Ovary (tissue), 9 donors: ENCODE measurements around the gene PIGK. TPM values are rescaled to one million over a fixed set of nuclear protein-coding genes. Genes with fewer than 3 reads are reported as not detected.

ENCODE experiments used
- DNase-seq, 5 donors: peaks; one replicate each; pipeline ENCODE4 v3.0.0-alpha.2; 2019 to 2020
- H3K27ac ChIP-seq, 2 donors: fragments of 200-600 bp; one replicate each; pipeline versions ENCODE4 v1.5.1 to v1.8.0; 2019 to 2022
- H3K27me3 ChIP-seq: fragments of 200-600 bp; one replicate; pipeline ENCODE4 v1.8.0; 2022
- H3K36me3 ChIP-seq: fragments of 200-600 bp; sonication (generic); one replicate; pipeline ENCODE4 v1.5.1; 2019
- H3K4me1 ChIP-seq: one replicate; pipeline ENCODE4 v1.8.1; 2013; ENCODE audit warnings: mild to moderate bottlenecking, moderate library complexity; ENCODE audit not compliant: insufficient read depth
- H3K4me3 ChIP-seq: fragments of 200-600 bp; sonication (generic); one replicate; pipeline ENCODE4 v1.5.1; 2017
- H3K9me3 ChIP-seq, 2 donors: fragments of 200-600 bp in 1 of 2; sonication (generic) in 1 of 2; one replicate each; pipeline versions ENCODE4 v1.5.1 to v1.8.1; 2013 to 2019; ENCODE audit warnings: mild to moderate bottlenecking in 1 of 2, moderate library complexity in 1 of 2
- EP300 ChIP-seq: sonication (generic); formaldehyde crosslinking; IDR thresholded peaks from one replicate; pipeline ENCODE4 v1.6.1; 2017; ENCODE audit warnings: antibody characterized with exemption
- POLR2A ChIP-seq: fragments of 450-650 bp; IDR thresholded peaks from one replicate; pipeline ENCODE4 v1.6.1; 2017; ENCODE audit warnings: antibody characterized with exemption, mild to moderate bottlenecking, moderate library complexity
- WGBS, 3 donors: extraction: QIAGEN DNeasy Blood & Tissue Kit in 1 of 3; methylation state at CpG; one replicate each; pipeline versions ENCODE4 v1.1.5 to v1.1.7; 2013 to 2017; 5-methylcytosine and 5-hydroxymethylcytosine counted together
- intact Hi-C, 4 donors: fragments of 100-400 bp; cut with DNase I; formaldehyde crosslinking; loops; one replicate each; pipeline versions ENCODE4 v1.11.0 to v1.15.1; 2022 to 2023
- polyA plus RNA-seq, 2 donors: library from polyadenylated mRNA; stranded (reverse); fragments of 200-250 nt in 1 of 2; fragments of 350-450 nt in 1 of 2; fragmentation: Illumina TruSeq in 1 of 2; extraction: RNeasy Lipid Tissue Mini Kit (QIAGEN cat#74804) in 1 of 2; gene quantifications; one replicate each; pipeline ENCODE4 v1.2.3, GENCODE V29; 2013 to 2014
- total RNA-seq, 7 donors: library from RNA; depleted of rRNA in 2 of 7; stranded (reverse); fragments of >200 nt in 2 of 7; fragmentation: NEBNext Ultra II Directional in 3 of 7; extraction: Animal tissue kit (Norgen Biotek cat#: 25700) in 3 of 7; gene quantifications; one replicate each; pipeline versions ENCODE4 v1.1.0 to v1.2.4, GENCODE V29; 2016 to 2023
- TF ChIP-seq, protein P1 (sequence below), 3 donors: fragments of 450-650 bp in 2 of 3; fragments of 200-600 bp in 1 of 3; IDR thresholded peaks; one replicate each; pipeline versions ENCODE4 v1.5.1 to v1.8.0; 2016 to 2022; ENCODE audit warnings: antibody characterized with exemption in 3 of 3, mild to moderate bottlenecking in 1 of 3
- donor health status: DM: no; HTN: no; CAD: no; lungs with moderate emphysema.
- donor health status: DM: no; HTN: no; CAD: no.
- donor health status: Bipolar disorder and iron deficiency.
- donor health status: DM: yes; HTN: yes; CAD: no.
- donor health status: DM: no; HTN: no; CAD: no.
- donor health status: DM: yes; HTN: yes; CAD: no.

Gene PIGK
- total and polyA plus RNA-seq, 9 donors = 11.1 to 34.7 (median 19.9) TPM

- no peak for DNase-seq
- no peaks in the 10 kb centered on the region for H3K4me1 ChIP-seq
- no peak overlapping the region for H3K27ac ChIP-seq
- H3K9me3 ChIP-seq = no peaks in the 10 kb centered on the region
- intact Hi-C loops = no loop called here
- H3K36me3 ChIP-seq = no peaks in the 10 kb centered on the region
- H3K27me3 ChIP-seq = no peaks in the 10 kb centered on the region
- TF ChIP-seq POLR2A (no peak), EP300 (no peak)
- TF ChIP-seq, protein P1, sequence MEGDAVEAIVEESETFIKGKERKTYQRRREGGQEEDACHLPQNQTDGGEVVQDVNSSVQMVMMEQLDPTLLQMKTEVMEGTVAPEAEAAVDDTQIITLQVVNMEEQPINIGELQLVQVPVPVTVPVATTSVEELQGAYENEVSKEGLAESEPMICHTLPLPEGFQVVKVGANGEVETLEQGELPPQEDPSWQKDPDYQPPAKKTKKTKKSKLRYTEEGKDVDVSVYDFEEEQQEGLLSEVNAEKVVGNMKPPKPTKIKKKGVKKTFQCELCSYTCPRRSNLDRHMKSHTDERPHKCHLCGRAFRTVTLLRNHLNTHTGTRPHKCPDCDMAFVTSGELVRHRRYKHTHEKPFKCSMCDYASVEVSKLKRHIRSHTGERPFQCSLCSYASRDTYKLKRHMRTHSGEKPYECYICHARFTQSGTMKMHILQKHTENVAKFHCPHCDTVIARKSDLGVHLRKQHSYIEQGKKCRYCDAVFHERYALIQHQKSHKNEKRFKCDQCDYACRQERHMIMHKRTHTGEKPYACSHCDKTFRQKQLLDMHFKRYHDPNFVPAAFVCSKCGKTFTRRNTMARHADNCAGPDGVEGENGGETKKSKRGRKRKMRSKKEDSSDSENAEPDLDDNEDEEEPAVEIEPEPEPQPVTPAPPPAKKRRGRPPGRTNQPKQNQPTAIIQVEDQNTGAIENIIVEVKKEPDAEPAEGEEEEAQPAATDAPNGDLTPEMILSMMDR (IDR thresholded peaks at IDR 0.05) = no peak
- WGBS, 3 donors = 75 to 82% (median 82%) methylated on average over 7 of the region's 7 CpGs
- H3K4me3 ChIP-seq = no peak overlapping the region
Measured at GRCh38 chr1:77065693-77066342, 153.4 kb downstream of the PIGK start.

- no peaks in the 10 kb centered on the region for H3K27me3 ChIP-seq
- 73 to 80% (median 79%) methylated on average over 2 of the region's 2 CpGs for WGBS, 3 donors
- no peaks in the 10 kb centered on the region for H3K9me3 ChIP-seq
- no peak for DNase-seq
- H3K4me1 ChIP-seq = no peaks in the 10 kb centered on the region
- TF ChIP-seq POLR2A (no peak), EP300 (no peak)
- TF ChIP-seq, protein P1 (IDR thresholded peaks at IDR 0.05) = no peak
- H3K36me3 ChIP-seq = no peaks in the 10 kb centered on the region
- no peak overlapping the region for H3K27ac ChIP-seq
- intact Hi-C loops = no loop called here
- no peak overlapping the region for H3K4me3 ChIP-seq
Measured at GRCh38 chr1:77064246-77064645, 155.0 kb downstream of the PIGK start.

DNA sequence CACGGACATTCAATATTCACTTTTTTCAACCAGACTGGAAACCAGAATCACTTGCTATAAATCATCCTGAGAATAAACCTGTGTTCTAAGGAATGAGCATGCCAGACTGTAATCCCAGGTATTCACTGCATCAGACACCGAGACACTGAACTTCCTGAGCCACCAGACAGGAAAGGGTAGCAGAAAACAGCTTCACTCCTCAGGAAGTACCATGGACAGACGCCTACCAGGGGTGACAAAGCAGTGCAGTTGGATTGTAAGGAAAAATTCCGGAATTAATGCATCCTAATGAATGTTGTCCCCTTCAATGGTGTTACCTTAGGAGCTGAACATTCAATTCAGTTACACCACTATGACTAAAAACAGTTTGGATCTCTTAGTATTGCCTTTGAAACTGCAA, 156.1 kb downstream of the PIGK start:
- no peak for DNase-seq
- intact Hi-C loops = no loop called here

GRCh38 chr1:77061162-77061561, 158.1 kb downstream of the PIGK start:
- no peaks in the 10 kb centered on the region for H3K9me3 ChIP-seq
- no peak overlapping the region for H3K4me3 ChIP-seq
- H3K27me3 ChIP-seq = no peaks in the 10 kb centered on the region
- intact Hi-C loops = no loop called here
- no peak overlapping the region for H3K27ac ChIP-seq
- TF ChIP-seq EP300 (no peak), POLR2A (no peak)
- TF ChIP-seq, protein P1 (IDR thresholded peaks at IDR 0.05) = no peak
- no peak for DNase-seq
- no peaks in the 10 kb centered on the region for H3K36me3 ChIP-seq
- H3K4me1 ChIP-seq = no peaks in the 10 kb centered on the region
- 64 to 75% (median 69%) methylated on average over 3 of the region's 3 CpGs for WGBS, 3 donors

More for the DNA sequence above, 156.1 kb downstream of the PIGK start:
- Histone ChIP-seq H3K9me3 (no peaks in the 10 kb centered on the region), H3K36me3 (no peaks in the 10 kb centered on the region), H3K27ac (no peak overlapping the region), H3K27me3 (no peaks in the 10 kb centered on the region), H3K4me3 (no peak overlapping the region), H3K4me1 (no peaks in the 10 kb centered on the region)
- TF ChIP-seq EP300 (no peak), POLR2A (no peak)
- TF ChIP-seq, protein P1 (IDR thresholded peaks at IDR 0.05) = no peak
- 60 to 63% (median 61%) methylated on average over 4 of the region's 4 CpGs for WGBS, 3 donors
